ENCODE measurements around the gene ASB15.

- TF ChIP-seq CTCF (IDR thresholded peaks at IDR 0.05) (no peak), POLR2A (IDR thresholded peaks at IDR 0.05) (no peak)
Observed at GRCh38 chr7:123628829-123629228, 27.2 kb downstream of the ASB15 start.
